Parathyroid adenoma (tissue), 2 donors: Measurements from ENCODE around the gene FRA10AC1.

ENCODE experiments used
- H2AFZ ChIP-seq: fragments of 300-600 bp; sonication (generic); one replicate; pipeline ENCODE4 v1.7.0; 2017; ENCODE audit warnings: antibody characterized with exemption, mild to moderate bottlenecking
- H3K27ac ChIP-seq: fragments of 300-600 bp; sonication (generic); one replicate; pipeline ENCODE4 v1.7.0; 2017
- H3K27me3 ChIP-seq: fragments of 300-600 bp; sonication (generic); one replicate; pipeline ENCODE4 v1.7.0; 2017; ENCODE audit warnings: low read length; ENCODE audit not compliant: control insufficient read depth, insufficient read depth
- H3K36me3 ChIP-seq: fragments of 300-600 bp; sonication (generic); one replicate; pipeline ENCODE4 v1.7.0; 2017; ENCODE audit warnings: low read length; ENCODE audit not compliant: control insufficient read depth, insufficient read depth
- H3K4me1 ChIP-seq: fragments of 300-600 bp; sonication (generic); one replicate; pipeline ENCODE4 v1.7.0; 2017; ENCODE audit warnings: control low read depth
- H3K4me2 ChIP-seq: fragments of 300-600 bp; sonication (generic); one replicate; pipeline ENCODE4 v1.7.0; 2017; ENCODE audit warnings: low read length
- H3K4me3 ChIP-seq: fragments of 300-600 bp; sonication (generic); one replicate; pipeline ENCODE4 v1.7.0; 2017; ENCODE audit warnings: low read depth, low read length
- H3K79me2 ChIP-seq: fragments of 300-600 bp; sonication (generic); one replicate; pipeline ENCODE4 v1.7.0; 2017; ENCODE audit warnings: control low read depth
- H3K9ac ChIP-seq: fragments of 300-600 bp; sonication (generic); one replicate; pipeline ENCODE4 v1.7.0; 2017; ENCODE audit warnings: mild to moderate bottlenecking
- H3K9me3 ChIP-seq: fragments of 300-600 bp; sonication (generic); one replicate; pipeline ENCODE4 v1.7.0; 2017; ENCODE audit warnings: low read length; ENCODE audit not compliant: control insufficient read depth
- CTCF ChIP-seq: fragments of 300-600 bp; sonication (generic); IDR thresholded peaks from one replicate; pipeline ENCODE4 v1.7.0; 2017; ENCODE audit warnings: antibody characterized with exemption, mild to moderate bottlenecking
- donor health status: primary hyperparathyroidism.

FRA10AC1 gene

GRCh38 chr10:93657757-93658156, 44.6 kb downstream of the FRA10AC1 start:
- no peak for TF ChIP-seq CTCF

GRCh38 chr10:93656155-93656554, 46.2 kb downstream of the FRA10AC1 start:
- H3K79me2 ChIP-seq: no peaks in the 10 kb centered on the region
- no peaks in the 10 kb centered on the region for H3K36me3 ChIP-seq
- H3K27ac ChIP-seq: no peak overlapping the region
- no peak overlapping the region for H3K4me2 ChIP-seq
- no peak overlapping the region for H3K4me3 ChIP-seq
- H3K9ac ChIP-seq: no peak overlapping the region
- H2AFZ ChIP-seq: no peak overlapping the region
- no peak for TF ChIP-seq CTCF
- H3K4me1 ChIP-seq: no peaks in the 10 kb centered on the region
- no peaks in the 10 kb centered on the region for H3K9me3 ChIP-seq
- H3K27me3 ChIP-seq: no peaks in the 10 kb centered on the region

More at GRCh38 chr10:93657757-93658156, 44.6 kb downstream of the FRA10AC1 start:
- Histone ChIP-seq H3K9me3 (no peaks in the 10 kb centered on the region), H3K4me2 (no peak overlapping the region), H3K79me2 (no peaks in the 10 kb centered on the region), H2AFZ (no peak overlapping the region), H3K27ac (no peak overlapping the region), H3K36me3 (no peaks in the 10 kb centered on the region), H3K9ac (no peak overlapping the region), H3K27me3 (no peaks in the 10 kb centered on the region), H3K4me3 (no peak overlapping the region), H3K4me1 (no peaks in the 10 kb centered on the region)

- no peaks in the 10 kb centered on the region for H3K27me3 ChIP-seq
- no peaks in the 10 kb centered on the region for H3K36me3 ChIP-seq
- H3K27ac ChIP-seq: no peak overlapping the region
- no peak for TF ChIP-seq CTCF
- H2AFZ ChIP-seq: no peak overlapping the region
- H3K9me3 ChIP-seq: no peaks in the 10 kb centered on the region
- H3K4me1 ChIP-seq: no peaks in the 10 kb centered on the region
- H3K4me2 ChIP-seq: no peak overlapping the region
- no peak overlapping the region for H3K9ac ChIP-seq
- H3K4me3 ChIP-seq: no peak overlapping the region
- no peaks in the 10 kb centered on the region for H3K79me2 ChIP-seq
Observed at GRCh38 chr10:93654201-93654600, 48.2 kb downstream of the FRA10AC1 start.

- no peak overlapping the region for H2AFZ ChIP-seq
- no peak for TF ChIP-seq CTCF
- no peaks in the 10 kb centered on the region for H3K27me3 ChIP-seq
- no peak overlapping the region for H3K4me3 ChIP-seq
- no peak overlapping the region for H3K9ac ChIP-seq
- H3K9me3 ChIP-seq: no peaks in the 10 kb centered on the region
- no peak overlapping the region for H3K27ac ChIP-seq
- H3K4me1 ChIP-seq: no peaks in the 10 kb centered on the region
- H3K36me3 ChIP-seq: no peaks in the 10 kb centered on the region
- no peaks in the 10 kb centered on the region for H3K79me2 ChIP-seq
- no peak overlapping the region for H3K4me2 ChIP-seq
Observed at GRCh38 chr10:93652857-93653256, 49.5 kb downstream of the FRA10AC1 start.

- Histone ChIP-seq H2AFZ (no peak overlapping the region), H3K4me1 (no peaks in the 10 kb centered on the region), H3K4me3 (no peak overlapping the region), H3K4me2 (no peak overlapping the region), H3K9me3 (no peaks in the 10 kb centered on the region), H3K27me3 (no peaks in the 10 kb centered on the region), H3K27ac (no peak overlapping the region), H3K36me3 (no peaks in the 10 kb centered on the region), H3K9ac (no peak overlapping the region), H3K79me2 (no peaks in the 10 kb centered on the region)
- no peak for TF ChIP-seq CTCF
Observed at GRCh38 chr10:93639791-93640190, 62.6 kb downstream of the FRA10AC1 start.
